ENCODE data around the gene BCAS3. TPM values are rescaled to one million over a fixed set of nuclear protein-coding genes. Genes with fewer than 3 reads are reported as not detected.

Gene BCAS3
- total RNA-seq, 1 experiment from 2014 or later = 26.3 TPM

- Histone ChIP-seq H3K9ac (ENCODE audit: low read length) (no peak overlapping the region), H3K27ac (ENCODE audit: low read depth, low read length) (no peak overlapping the region), H4K20me1 (ENCODE audit: insufficient read depth) (no peaks in the 10 kb centered on the region), H3K27me3 (ENCODE audit: insufficient read depth, low read length) (no peaks in the 10 kb centered on the region), H3K9me3 (ENCODE audit: control insufficient read depth in 1 of 2, insufficient read depth in 1 of 2, low read depth in 1 of 2, low read length in 2 of 2) (no peaks in the 10 kb centered on the region), H3K79me2 (ENCODE audit: insufficient read depth, low read length) (no peaks in the 10 kb centered on the region), H3K36me3 (ENCODE audit: control insufficient read depth in 1 of 2, insufficient read depth in 2 of 2, low read length in 2 of 2) (no peaks in the 10 kb centered on the region), H3K4me3 (replicated peaks in 1 of 2; ENCODE audit: low read depth in 1 of 2, low read length in 2 of 2) (no peak overlapping the region), H3K9me2 (ENCODE audit: insufficient read depth) (no peaks in the 10 kb centered on the region), H3K4me1 (ENCODE audit: control insufficient read depth in 1 of 2, insufficient read depth in 2 of 2, low read length in 2 of 2) (no peaks in the 10 kb centered on the region), H2AFZ (ENCODE audit: low read depth, low read length, poor library complexity, severe bottlenecking) (no peak overlapping the region), H3K4me2 (ENCODE audit: low read length) (no peak overlapping the region)
- ATAC-seq (no peak; the same call in 1 of the 2 replicates), DNase-seq (ENCODE audit: low read depth, low spot score) (no peak)
- POLR2A ChIA-PET = no interaction called here
- no TSS peak for BruUV-seq (replicated peaks)
- CTCF ChIA-PET = no interaction called here
- TF ChIP-seq, protein P1, sequence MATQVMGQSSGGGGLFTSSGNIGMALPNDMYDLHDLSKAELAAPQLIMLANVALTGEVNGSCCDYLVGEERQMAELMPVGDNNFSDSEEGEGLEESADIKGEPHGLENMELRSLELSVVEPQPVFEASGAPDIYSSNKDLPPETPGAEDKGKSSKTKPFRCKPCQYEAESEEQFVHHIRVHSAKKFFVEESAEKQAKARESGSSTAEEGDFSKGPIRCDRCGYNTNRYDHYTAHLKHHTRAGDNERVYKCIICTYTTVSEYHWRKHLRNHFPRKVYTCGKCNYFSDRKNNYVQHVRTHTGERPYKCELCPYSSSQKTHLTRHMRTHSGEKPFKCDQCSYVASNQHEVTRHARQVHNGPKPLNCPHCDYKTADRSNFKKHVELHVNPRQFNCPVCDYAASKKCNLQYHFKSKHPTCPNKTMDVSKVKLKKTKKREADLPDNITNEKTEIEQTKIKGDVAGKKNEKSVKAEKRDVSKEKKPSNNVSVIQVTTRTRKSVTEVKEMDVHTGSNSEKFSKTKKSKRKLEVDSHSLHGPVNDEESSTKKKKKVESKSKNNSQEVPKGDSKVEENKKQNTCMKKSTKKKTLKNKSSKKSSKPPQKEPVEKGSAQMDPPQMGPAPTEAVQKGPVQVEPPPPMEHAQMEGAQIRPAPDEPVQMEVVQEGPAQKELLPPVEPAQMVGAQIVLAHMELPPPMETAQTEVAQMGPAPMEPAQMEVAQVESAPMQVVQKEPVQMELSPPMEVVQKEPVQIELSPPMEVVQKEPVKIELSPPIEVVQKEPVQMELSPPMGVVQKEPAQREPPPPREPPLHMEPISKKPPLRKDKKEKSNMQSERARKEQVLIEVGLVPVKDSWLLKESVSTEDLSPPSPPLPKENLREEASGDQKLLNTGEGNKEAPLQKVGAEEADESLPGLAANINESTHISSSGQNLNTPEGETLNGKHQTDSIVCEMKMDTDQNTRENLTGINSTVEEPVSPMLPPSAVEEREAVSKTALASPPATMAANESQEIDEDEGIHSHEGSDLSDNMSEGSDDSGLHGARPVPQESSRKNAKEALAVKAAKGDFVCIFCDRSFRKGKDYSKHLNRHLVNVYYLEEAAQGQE (IDR thresholded peaks at IDR 0.05; ENCODE audit: low read depth) = no peak
- no peak for TF ChIP-seq RAD21 (IDR thresholded peaks at IDR 0.05; ENCODE audit: low read depth)
- TF ChIP-seq SRF (IDR thresholded peaks at IDR 0.05; ENCODE audit: low read depth) = no peak
- TF ChIP-seq POLR2AphosphoS5 (IDR thresholded peaks at IDR 0.05; ENCODE audit: low read depth, low read length) = no peak
- no peak for TF ChIP-seq TCF7L2 (IDR thresholded peaks at IDR 0.05; ENCODE audit: borderline replicate concordance, extremely low read depth, insufficient read depth, insufficient read length)
- no peak for TF ChIP-seq SIN3A (IDR thresholded peaks at IDR 0.05; ENCODE audit: low read depth)
- TF ChIP-seq EGR1 (IDR thresholded peaks at IDR 0.05; ENCODE audit: low read depth) = no peak
- RAD21 ChIA-PET (ENCODE audit: low non-redundant PET in 1 of 2, low total read pairs in 2 of 2, uncharacterized antibody in 2 of 2, unreplicated experiment in 2 of 2) = no interaction called here
- intact Hi-C loops (cut with micrococcal nuclease) = no loop called here
Observed at GRCh38 chr17:61317779-61318178, 640.1 kb downstream of the BCAS3 start.

- H3K27ac ChIP-seq (ENCODE audit: low read depth, low read length) = no peak overlapping the region
- DNase-seq (ENCODE audit: low read depth, low spot score) (no peak), ATAC-seq (no peak)
- no peak overlapping the region for H3K4me2 ChIP-seq (ENCODE audit: low read length)
- H3K4me3 ChIP-seq (replicated peaks in 1 of 2; ENCODE audit: low read depth in 1 of 2, low read length in 2 of 2) = no peak overlapping the region
- H3K9me2 ChIP-seq (ENCODE audit: insufficient read depth) = no peaks in the 10 kb centered on the region
- H2AFZ ChIP-seq (ENCODE audit: low read depth, low read length, poor library complexity, severe bottlenecking) = no peak overlapping the region
- intact Hi-C loops (cut with micrococcal nuclease) = no loop called here
- no peaks in the 10 kb centered on the region for H4K20me1 ChIP-seq (ENCODE audit: insufficient read depth)
- H3K4me1 ChIP-seq (ENCODE audit: control insufficient read depth in 1 of 2, insufficient read depth in 2 of 2, low read length in 2 of 2) = no peaks in the 10 kb centered on the region
- ChIA-PET RAD21 (ENCODE audit: low non-redundant PET in 1 of 2, low total read pairs in 2 of 2, uncharacterized antibody in 2 of 2, unreplicated experiment in 2 of 2) (no interaction called here), POLR2A (no interaction called here), CTCF (no interaction called here)
- H3K36me3 ChIP-seq (ENCODE audit: control insufficient read depth in 1 of 2, insufficient read depth in 2 of 2, low read length in 2 of 2) = no peaks in the 10 kb centered on the region
- TF ChIP-seq, protein P2, sequence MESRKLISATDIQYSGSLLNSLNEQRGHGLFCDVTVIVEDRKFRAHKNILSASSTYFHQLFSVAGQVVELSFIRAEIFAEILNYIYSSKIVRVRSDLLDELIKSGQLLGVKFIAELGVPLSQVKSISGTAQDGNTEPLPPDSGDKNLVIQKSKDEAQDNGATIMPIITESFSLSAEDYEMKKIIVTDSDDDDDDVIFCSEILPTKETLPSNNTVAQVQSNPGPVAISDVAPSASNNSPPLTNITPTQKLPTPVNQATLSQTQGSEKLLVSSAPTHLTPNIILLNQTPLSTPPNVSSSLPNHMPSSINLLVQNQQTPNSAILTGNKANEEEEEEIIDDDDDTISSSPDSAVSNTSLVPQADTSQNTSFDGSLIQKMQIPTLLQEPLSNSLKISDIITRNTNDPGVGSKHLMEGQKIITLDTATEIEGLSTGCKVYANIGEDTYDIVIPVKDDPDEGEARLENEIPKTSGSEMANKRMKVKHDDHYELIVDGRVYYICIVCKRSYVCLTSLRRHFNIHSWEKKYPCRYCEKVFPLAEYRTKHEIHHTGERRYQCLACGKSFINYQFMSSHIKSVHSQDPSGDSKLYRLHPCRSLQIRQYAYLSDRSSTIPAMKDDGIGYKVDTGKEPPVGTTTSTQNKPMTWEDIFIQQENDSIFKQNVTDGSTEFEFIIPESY (IDR thresholded peaks at IDR 0.05; ENCODE audit: extremely low read depth, insufficient replicate concordance, low read length) = no peak
- no peak for TF ChIP-seq EZH2 (IDR thresholded peaks at IDR 0.05)
- no peak for TF ChIP-seq SIN3A (IDR thresholded peaks at IDR 0.05; ENCODE audit: low read depth)
- TF ChIP-seq JUND (IDR thresholded peaks at IDR 0.05) = no peak
- no peaks in the 10 kb centered on the region for H3K27me3 ChIP-seq (ENCODE audit: insufficient read depth, low read length)
- no peaks in the 10 kb centered on the region for H3K79me2 ChIP-seq (ENCODE audit: insufficient read depth, low read length)
- no peaks in the 10 kb centered on the region for H3K9me3 ChIP-seq (ENCODE audit: control insufficient read depth in 1 of 2, insufficient read depth in 1 of 2, low read depth in 1 of 2, low read length in 2 of 2)
- BruUV-seq (replicated peaks) = no TSS peak
- no peak overlapping the region for H3K9ac ChIP-seq (ENCODE audit: low read length)
Observed at GRCh38 chr17:61318684-61319098, 641.0 kb downstream of the BCAS3 start.

Data from HCT116 (cell line).